ENCODE measurements around the gene PRUNE2. TPM values are rescaled to one million over a fixed set of nuclear protein-coding genes. Genes with fewer than 3 reads are reported as not detected.

Gene PRUNE2
- total RNA-seq, 1 experiment from 2014 or later: 0.59 TPM

DNA sequence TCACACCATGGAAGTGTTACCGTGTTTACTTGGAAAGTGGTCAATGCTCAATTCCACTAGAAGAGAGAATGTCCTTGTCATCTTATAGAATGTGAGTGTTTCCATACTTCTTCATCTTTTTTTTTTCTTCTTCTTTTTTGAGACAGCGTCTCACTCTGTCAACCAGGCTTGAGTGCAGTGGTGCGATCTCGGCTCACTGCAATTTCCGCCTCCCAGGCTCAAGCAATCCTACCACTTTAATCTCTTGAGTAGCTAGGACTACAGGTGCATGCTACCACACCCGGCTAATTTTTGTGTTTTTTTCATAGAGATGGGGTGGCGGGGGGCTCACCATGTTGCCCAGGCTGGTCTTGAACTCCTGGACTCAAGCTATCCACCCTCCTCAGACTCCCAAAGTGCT lies 278.9 kb downstream of the PRUNE2 start:
- no peak overlapping the region for H3K4me3 ChIP-seq (replicated peaks in 1 of 2; ENCODE audit: low read depth in 1 of 2, low read length in 2 of 2)
- H2AFZ ChIP-seq (ENCODE audit: low read depth, low read length, poor library complexity, severe bottlenecking): no peak overlapping the region
- ATAC-seq: no peak
- H3K4me1 ChIP-seq (ENCODE audit: control insufficient read depth in 1 of 2, insufficient read depth in 2 of 2, low read length in 2 of 2): no peaks in the 10 kb centered on the region
- no peaks in the 10 kb centered on the region for H3K9me2 ChIP-seq (ENCODE audit: insufficient read depth)
- H3K27me3 ChIP-seq (ENCODE audit: insufficient read depth, low read length): peaks cover 6% of the 10 kb centered on the region
- H3K36me3 ChIP-seq (ENCODE audit: control insufficient read depth in 1 of 2, insufficient read depth in 2 of 2, low read length in 2 of 2): no peaks in the 10 kb centered on the region
- H4K20me1 ChIP-seq (ENCODE audit: insufficient read depth): no peaks in the 10 kb centered on the region
- RAD21 ChIA-PET (ENCODE audit: low non-redundant PET in 1 of 2, low total read pairs in 2 of 2, uncharacterized antibody in 2 of 2, unreplicated experiment in 2 of 2): no interaction called here
- no peaks in the 10 kb centered on the region for H3K9me3 ChIP-seq (ENCODE audit: control insufficient read depth in 1 of 2, insufficient read depth in 1 of 2, low read depth in 1 of 2, low read length in 2 of 2)
- H3K27ac ChIP-seq (ENCODE audit: low read depth, low read length): no peak overlapping the region
- no peak overlapping the region for H3K4me2 ChIP-seq (ENCODE audit: low read length)
- intact Hi-C loops (cut with micrococcal nuclease): no loop called here
- CTCF ChIA-PET: no interaction called here
- H3K9ac ChIP-seq (ENCODE audit: low read length): no peak overlapping the region
- TF ChIP-seq ZFX (IDR thresholded peaks at IDR 0.05): no peak
- no peak for TF ChIP-seq SRF (IDR thresholded peaks at IDR 0.05; ENCODE audit: low read depth)
- TF ChIP-seq, protein P1, sequence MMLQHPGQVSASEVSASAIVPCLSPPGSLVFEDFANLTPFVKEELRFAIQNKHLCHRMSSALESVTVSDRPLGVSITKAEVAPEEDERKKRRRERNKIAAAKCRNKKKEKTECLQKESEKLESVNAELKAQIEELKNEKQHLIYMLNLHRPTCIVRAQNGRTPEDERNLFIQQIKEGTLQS (IDR thresholded peaks at IDR 0.05): no peak
- TF ChIP-seq, protein P2, sequence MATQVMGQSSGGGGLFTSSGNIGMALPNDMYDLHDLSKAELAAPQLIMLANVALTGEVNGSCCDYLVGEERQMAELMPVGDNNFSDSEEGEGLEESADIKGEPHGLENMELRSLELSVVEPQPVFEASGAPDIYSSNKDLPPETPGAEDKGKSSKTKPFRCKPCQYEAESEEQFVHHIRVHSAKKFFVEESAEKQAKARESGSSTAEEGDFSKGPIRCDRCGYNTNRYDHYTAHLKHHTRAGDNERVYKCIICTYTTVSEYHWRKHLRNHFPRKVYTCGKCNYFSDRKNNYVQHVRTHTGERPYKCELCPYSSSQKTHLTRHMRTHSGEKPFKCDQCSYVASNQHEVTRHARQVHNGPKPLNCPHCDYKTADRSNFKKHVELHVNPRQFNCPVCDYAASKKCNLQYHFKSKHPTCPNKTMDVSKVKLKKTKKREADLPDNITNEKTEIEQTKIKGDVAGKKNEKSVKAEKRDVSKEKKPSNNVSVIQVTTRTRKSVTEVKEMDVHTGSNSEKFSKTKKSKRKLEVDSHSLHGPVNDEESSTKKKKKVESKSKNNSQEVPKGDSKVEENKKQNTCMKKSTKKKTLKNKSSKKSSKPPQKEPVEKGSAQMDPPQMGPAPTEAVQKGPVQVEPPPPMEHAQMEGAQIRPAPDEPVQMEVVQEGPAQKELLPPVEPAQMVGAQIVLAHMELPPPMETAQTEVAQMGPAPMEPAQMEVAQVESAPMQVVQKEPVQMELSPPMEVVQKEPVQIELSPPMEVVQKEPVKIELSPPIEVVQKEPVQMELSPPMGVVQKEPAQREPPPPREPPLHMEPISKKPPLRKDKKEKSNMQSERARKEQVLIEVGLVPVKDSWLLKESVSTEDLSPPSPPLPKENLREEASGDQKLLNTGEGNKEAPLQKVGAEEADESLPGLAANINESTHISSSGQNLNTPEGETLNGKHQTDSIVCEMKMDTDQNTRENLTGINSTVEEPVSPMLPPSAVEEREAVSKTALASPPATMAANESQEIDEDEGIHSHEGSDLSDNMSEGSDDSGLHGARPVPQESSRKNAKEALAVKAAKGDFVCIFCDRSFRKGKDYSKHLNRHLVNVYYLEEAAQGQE (IDR thresholded peaks at IDR 0.05; ENCODE audit: low read depth): no peak
- TF ChIP-seq, protein P3, sequence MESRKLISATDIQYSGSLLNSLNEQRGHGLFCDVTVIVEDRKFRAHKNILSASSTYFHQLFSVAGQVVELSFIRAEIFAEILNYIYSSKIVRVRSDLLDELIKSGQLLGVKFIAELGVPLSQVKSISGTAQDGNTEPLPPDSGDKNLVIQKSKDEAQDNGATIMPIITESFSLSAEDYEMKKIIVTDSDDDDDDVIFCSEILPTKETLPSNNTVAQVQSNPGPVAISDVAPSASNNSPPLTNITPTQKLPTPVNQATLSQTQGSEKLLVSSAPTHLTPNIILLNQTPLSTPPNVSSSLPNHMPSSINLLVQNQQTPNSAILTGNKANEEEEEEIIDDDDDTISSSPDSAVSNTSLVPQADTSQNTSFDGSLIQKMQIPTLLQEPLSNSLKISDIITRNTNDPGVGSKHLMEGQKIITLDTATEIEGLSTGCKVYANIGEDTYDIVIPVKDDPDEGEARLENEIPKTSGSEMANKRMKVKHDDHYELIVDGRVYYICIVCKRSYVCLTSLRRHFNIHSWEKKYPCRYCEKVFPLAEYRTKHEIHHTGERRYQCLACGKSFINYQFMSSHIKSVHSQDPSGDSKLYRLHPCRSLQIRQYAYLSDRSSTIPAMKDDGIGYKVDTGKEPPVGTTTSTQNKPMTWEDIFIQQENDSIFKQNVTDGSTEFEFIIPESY (IDR thresholded peaks at IDR 0.05; ENCODE audit: extremely low read depth, insufficient replicate concordance, low read length): no peak
- TF ChIP-seq EGR1 (IDR thresholded peaks at IDR 0.05; ENCODE audit: low read depth): no peak
- no peak for TF ChIP-seq JUND (IDR thresholded peaks at IDR 0.05)
- TF ChIP-seq ELF1 (IDR thresholded peaks at IDR 0.05; ENCODE audit: borderline replicate concordance, low read depth): no peak
- no peak for TF ChIP-seq RAD21 (IDR thresholded peaks at IDR 0.05; ENCODE audit: low read depth)
- TF ChIP-seq SP1 (IDR thresholded peaks at IDR 0.05; ENCODE audit: low read depth): no peak
- TF ChIP-seq EZH2phosphoT487 (IDR thresholded peaks at IDR 0.05; ENCODE audit: borderline replicate concordance): no peak
- TF ChIP-seq, protein P4, sequence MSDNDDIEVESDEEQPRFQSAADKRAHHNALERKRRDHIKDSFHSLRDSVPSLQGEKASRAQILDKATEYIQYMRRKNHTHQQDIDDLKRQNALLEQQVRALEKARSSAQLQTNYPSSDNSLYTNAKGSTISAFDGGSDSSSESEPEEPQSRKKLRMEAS (IDR thresholded peaks at IDR 0.05): no peak
- no peak for TF ChIP-seq POLR2A (IDR thresholded peaks at IDR 0.05; ENCODE audit: borderline replicate concordance, extremely low read depth, insufficient read depth, insufficient read length)
- TF ChIP-seq, protein P5, sequence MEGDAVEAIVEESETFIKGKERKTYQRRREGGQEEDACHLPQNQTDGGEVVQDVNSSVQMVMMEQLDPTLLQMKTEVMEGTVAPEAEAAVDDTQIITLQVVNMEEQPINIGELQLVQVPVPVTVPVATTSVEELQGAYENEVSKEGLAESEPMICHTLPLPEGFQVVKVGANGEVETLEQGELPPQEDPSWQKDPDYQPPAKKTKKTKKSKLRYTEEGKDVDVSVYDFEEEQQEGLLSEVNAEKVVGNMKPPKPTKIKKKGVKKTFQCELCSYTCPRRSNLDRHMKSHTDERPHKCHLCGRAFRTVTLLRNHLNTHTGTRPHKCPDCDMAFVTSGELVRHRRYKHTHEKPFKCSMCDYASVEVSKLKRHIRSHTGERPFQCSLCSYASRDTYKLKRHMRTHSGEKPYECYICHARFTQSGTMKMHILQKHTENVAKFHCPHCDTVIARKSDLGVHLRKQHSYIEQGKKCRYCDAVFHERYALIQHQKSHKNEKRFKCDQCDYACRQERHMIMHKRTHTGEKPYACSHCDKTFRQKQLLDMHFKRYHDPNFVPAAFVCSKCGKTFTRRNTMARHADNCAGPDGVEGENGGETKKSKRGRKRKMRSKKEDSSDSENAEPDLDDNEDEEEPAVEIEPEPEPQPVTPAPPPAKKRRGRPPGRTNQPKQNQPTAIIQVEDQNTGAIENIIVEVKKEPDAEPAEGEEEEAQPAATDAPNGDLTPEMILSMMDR (IDR thresholded peaks at IDR 0.05 in 2 of 3, conservative IDR thresholded peaks at IDR 0.05 in 1 of 3; ENCODE audit: borderline replicate concordance in 1 of 3, insufficient read depth in 1 of 3, low read depth in 2 of 3, low read length in 2 of 3): no peak
- BruUV-seq (replicated peaks): no TSS peak
- H3K79me2 ChIP-seq (ENCODE audit: insufficient read depth, low read length): no peaks in the 10 kb centered on the region
- no peak for DNase-seq (ENCODE audit: low read depth, low spot score)
- POLR2A ChIA-PET: no interaction called here

All from HCT116 (cell line).